GM21367 (cell line): ENCODE measurements around the gene GOSR1.
"Not testable (repeated sequence)": the region's sequence is repeated elsewhere in the genome, so short reads cannot be mapped to it uniquely, and the experiment has no call there.

Experiments used
- ATAC-seq: cut with Tn5 transposase; IDR thresholded peaks from one replicate; pipeline ENCODE4 v1.9.1; 2021; ENCODE audit not compliant: unreplicated experiment

The GOSR1 gene

GRCh38 chr17:30541802-30542201 is 64.6 kb downstream of the GOSR1 start:
- ATAC-seq, result no peak

DNA sequence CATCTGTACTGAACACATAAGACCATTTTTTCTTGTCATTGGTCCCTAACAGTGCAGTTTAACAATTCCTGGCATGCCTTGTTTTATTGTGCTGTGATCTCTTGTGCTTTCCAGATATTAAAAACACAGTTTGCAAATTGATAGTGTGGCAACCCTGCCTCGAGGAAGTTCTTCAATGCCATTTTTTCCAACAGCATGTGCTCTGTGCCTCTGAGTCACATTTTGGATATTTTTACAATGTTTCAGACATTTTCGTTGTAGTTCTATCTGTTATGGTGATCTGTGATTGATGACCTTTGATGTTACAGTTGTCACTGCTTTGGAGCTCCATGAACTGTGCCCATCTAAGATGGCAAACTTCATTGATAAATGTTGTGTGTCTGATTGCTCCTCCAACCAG is 66.2 kb downstream of the GOSR1 start:
- no peak for ATAC-seq

GRCh38 chr17:30545024-30545423 is 67.8 kb downstream of the GOSR1 start:
- ATAC-seq, result no peak

DNA sequence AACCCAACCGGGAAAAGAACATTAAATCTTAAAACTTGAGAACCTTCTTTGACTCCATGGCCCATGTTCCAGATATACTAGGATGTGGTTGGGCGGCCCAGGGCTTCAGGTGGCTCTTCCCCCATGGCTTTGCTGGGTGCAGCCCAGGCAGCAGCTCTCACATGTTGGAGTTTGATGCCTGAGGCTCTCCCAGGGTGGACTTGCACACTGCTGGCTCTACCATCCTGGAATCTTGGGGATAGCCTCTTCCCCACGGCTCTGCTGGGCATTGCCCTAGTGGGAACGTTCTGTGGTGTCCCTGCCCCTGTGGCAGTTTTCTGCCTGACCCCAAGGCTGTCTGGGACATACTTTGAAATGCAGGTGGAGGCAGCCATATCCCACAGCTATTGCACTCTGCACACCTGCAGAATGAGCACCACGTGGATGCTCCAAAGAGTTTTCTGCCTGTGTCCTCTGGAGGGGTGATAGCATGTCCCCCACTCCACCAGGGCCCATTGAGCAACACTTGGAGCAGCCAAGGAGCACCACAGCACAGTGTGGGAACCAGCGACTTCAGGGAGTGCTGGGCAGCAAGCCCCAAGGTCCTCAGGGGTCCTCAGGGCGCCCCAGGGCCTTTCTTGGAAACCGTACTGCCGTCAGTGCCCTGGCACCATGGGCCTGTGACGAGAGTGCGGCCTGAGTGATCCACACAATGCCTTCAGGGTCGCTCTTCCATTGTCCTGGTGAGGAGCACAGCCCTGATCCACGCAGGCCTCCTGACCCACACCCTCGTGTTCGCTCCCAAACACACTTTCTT is 70.8 kb downstream of the GOSR1 start:
- no peak for ATAC-seq

DNA sequence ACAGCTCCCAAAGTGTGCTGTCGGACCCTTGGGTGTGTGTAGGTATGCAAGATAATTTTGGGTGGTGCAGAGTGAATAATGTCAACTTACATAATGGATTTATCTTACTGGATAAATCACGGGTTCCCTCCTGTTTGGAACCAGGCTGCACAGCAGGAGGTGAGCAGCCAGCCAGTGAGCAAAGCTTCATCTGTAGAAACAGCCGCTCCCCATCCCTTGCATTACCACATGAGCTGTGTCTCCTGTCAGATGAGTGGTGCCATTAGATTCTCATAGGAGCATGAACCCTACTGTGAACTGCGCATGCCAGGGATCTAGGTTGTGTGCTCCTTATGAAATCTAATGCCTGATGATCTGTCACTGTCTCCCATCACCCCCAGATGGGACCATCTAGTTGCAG is 72.0 kb downstream of the GOSR1 start:
- not testable (repeated sequence) for ATAC-seq

GRCh38 chr17:30549864-30550511 is 72.8 kb downstream of the GOSR1 start:
- ATAC-seq, result no peak

GRCh38 chr17:30550512-30551273 is 73.5 kb downstream of the GOSR1 start:
- ATAC-seq, result no peak

DNA sequence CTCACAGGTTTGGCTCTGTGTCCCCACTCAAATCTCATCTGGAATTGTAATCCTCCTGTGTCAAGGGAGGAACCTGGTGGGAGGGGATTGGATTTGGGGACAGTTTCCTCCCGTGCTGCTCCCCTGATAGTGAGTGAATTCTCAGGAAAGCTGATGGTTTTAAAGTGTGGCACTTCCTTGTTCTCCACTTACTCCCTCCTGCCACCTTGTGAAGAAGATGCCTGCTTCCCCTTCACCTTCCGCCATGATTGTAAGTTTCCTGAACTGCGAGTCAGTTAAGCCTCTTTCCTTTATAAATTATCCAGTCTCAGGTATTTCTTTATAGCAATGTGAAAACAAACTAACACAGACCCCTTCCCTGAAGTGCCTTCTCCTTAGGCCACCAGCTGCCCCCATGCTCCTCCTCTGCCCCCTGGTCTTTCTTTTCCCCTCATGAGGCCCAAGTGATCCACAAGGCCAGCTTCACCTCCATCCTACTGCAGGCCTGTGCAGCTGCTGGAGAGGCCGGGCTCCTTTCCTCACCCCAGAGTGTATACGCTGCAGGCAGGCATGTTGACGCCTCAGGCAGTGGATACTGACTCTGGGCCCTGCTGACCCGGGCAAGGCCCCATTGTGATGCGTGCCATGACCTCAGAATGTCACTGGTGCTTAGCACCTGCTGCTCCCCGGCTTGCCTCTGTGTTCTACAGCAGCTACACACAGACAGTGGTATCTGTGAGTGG is 74.2 kb downstream of the GOSR1 start:
- ATAC-seq, result not testable (repeated sequence)

GRCh38 chr17:30551996-30552339 is 74.8 kb downstream of the GOSR1 start:
- ATAC-seq, result no peak

DNA sequence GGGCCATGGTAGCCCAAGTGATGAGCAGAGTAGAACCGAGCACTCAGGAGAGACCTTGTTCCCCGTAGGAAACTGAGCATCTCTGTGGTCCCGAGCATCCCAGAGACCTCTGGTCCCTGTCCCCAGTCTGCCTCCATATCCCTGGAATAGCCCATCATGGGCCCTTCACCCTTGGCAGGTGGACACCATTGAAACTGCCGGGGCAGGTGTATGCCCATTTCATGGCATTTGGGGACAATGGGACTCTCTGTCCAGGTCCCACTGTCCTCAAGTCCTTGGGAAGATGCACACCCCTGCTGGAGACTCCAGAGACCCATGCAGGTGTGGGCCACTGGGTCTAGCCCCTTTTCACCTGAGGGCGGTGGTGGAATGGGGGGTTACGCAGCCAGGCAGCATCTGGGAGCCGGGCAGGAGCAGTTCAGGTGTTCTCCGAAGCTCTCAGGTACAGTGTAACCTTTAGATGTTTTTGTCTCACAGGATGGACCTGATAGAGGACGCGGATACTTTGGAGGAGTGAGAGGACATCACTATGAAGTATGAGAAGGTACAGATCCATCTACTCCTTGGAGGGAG is 75.9 kb downstream of the GOSR1 start:
- no peak for ATAC-seq

GRCh38 chr17:30553823-30554440 is 76.7 kb downstream of the GOSR1 start:
- ATAC-seq, result not testable (repeated sequence)

DNA sequence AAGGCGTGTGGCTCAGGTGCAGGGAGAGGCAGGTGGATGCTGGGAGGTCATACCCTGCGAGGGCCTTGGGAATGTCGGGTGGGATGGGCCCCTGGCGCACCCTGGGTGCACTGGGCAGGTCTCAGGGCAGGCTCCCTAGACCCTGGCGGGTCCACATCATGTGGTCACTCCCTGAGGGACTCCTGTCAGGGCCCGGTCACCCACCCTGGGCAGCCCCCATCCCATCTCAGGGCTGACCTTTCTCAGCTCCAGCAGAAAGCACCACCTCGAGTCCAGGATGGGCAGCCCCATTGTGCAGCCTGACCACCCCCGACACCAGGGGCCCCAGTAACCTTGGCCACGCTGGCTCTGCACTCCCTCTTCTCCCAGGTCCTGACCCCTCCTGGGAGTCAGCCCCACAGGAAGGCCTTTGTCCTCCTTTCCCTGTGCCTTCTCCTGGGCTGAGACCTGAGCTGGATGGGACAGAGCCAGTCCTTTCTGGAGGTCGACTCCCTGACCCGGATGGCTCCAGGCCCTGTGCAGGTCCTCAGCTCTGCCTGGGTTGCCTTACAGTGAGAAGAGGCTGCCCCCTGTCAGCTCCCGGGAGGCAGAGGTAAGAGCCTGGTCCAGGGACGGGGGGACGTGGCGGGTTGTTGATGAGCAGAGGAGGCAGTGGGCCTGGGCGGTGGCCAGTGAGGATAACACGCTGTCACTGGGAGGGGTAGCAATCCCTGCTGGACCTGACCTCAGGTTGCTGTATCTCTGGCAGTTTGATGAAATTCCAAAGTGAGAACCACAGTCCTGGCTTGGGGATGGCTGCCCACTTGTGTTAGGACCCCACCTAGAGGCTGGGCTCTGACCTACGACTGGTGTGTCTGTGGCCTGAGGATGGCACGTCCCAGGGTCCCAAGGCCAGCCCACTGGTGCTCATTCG is 77.9 kb downstream of the GOSR1 start:
- ATAC-seq, result no peak

DNA sequence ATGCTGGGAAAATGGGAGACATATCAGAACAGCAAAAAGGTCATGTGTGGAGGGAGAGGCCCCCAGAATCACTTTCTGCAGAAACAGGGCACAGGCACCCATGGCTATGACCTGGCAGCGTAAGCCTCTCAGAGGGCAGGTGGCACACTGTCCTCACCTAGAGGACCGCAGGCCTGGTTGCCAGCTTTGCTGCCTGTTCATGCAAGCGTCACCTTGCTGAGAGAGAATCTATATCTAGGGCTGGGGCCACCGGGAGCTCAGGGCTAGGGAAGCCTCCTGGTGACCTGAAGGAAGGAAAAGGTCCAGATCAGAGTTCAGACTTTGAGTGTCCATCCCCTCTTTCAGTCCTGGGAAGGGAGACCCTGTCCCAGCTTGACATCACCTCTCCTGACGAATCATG is 78.7 kb downstream of the GOSR1 start:
- ATAC-seq, result no peak

DNA sequence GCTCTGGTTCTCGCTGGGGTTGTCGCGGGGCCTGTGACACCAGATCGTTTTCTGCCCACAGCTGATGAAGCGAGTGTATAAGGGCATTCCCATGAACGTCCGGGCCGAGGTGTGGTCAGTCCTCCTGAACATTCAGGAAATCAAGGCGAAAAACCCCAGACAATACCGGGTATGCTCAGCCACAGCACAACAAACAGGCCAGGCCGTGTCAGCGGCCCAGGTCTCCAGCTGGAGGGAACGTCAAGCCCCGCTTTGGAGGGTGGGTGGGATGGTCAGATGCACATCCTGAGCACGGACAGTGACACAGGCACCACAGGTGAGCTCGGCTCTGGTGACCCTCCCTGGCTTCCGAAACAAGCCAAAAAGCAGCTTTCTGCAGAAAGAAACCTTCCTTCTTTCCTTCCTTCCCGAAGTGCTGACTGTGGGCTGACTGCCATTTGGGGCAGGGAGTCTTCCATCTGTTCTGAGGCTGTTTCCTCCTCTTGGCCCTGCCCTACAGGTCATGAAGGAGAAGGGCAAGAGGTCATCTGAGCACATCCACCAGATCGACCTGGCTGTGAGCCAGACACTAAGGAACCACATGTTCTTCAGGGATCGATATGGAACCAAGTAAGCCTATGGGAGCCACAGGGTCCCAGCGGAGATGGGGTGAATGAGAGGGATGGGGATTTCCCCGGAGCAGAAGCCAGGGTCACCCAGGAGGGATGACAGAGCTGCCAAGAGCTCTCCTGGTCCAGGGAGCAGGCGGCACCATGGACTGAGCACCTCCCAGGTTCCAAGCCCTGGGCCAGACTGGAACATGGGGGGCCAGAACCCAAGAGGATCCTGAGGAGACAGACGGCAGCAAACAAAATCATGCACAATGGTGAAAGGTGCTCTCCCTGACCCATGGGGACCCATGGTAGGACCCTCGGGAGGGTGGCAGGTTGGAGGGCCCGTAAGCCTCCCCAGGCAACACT is 79.4 kb downstream of the GOSR1 start:
- ATAC-seq, result no peak

DNA sequence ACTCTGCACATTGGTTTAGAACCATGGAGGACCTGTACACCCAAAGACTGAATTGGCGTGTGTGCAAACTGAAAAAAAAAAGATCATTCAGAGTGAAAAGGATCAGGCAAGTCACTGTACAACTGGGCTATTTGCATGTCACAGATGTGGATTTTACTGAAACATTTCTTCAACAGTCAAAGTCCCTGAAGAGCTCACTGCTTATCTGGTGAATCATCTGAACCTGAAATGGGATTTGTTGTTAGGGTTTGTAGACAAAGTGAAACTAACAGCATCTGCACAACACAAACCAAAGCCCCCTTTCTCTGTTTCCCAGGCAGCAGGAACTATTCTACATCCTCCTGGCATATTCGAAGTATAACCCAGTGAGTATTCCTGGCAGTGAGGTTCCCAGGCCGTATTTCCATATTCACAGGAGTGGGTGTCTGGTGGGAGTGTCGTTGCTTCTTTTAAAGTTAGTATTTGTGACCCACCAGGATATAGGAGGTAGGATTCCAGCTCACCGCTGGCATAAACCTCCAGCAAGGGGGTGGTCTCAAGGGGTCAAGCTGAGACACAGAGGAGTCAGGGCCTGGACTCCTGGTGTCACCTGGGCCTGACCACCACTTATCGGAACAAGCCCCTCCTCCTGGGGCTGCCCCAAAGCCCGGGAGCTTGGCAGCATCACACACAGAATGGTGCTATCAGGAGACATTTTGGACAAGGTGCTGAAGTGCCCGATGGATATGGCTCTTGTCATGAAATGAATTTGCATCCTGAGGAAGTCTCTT is 80.9 kb downstream of the GOSR1 start:
- ATAC-seq, result no peak

- ATAC-seq, result no peak
Measured at GRCh38 chr17:30558686-30559545, 81.7 kb downstream of the GOSR1 start.

- ATAC-seq, result no peak
Measured at GRCh38 chr17:30559656-30560055, 82.4 kb downstream of the GOSR1 start.
